Suppressor macrophage treated with lipopolysaccharide for 4 hours (primary cell): ENCODE results near the gene PACS1.

Experiments used
- DNase-seq: peaks from one replicate; pipeline ENCODE4 v3.0.0-alpha.2; 2020

The PACS1 gene

GRCh38 chr11:66280428-66280827 lies 210.4 kb downstream of the PACS1 start:
- DNase-seq = no peak

- DNase-seq = no peak
These were observed 210.9 kb downstream of the PACS1 start for GRCh38 chr11:66281001-66281400.

- DNase-seq = no peak
These were observed 211.8 kb downstream of the PACS1 start for GRCh38 chr11:66281776-66282467.

- DNase-seq = peak; percentile 97
These were observed 212.7 kb downstream of the PACS1 start for GRCh38 chr11:66282468-66283455.

- DNase-seq = no peak
These were observed 213.5 kb downstream of the PACS1 start for GRCh38 chr11:66283461-66284105.

GRCh38 chr11:66284526-66285078 lies 214.5 kb downstream of the PACS1 start:
- DNase-seq = no peak

GRCh38 chr11:66285250-66285947 lies 215.3 kb downstream of the PACS1 start:
- no peak for DNase-seq

- DNase-seq = no peak
These were observed 216.6 kb downstream of the PACS1 start for GRCh38 chr11:66286699-66287098.

GRCh38 chr11:66287211-66287888 lies 217.3 kb downstream of the PACS1 start:
- no peak for DNase-seq

GRCh38 chr11:66287889-66288670 lies 218.0 kb downstream of the PACS1 start:
- no peak for DNase-seq

GRCh38 chr11:66288671-66289547 lies 218.8 kb downstream of the PACS1 start, which contains the start of gene YIF1A:
Gene YIF1A (minus strand): TSS chr11:66289143. CDS start chr11:66288985, 158 bp downstream.
- DNase-seq = peak; percentile 99

GRCh38 chr11:66289548-66290329 lies 219.7 kb downstream of the PACS1 start:
- peak; percentile 76 for DNase-seq

- no peak for DNase-seq
These were observed 220.2 kb downstream of the PACS1 start for GRCh38 chr11:66290330-66290621.

- DNase-seq = no peak
These were observed 221.2 kb downstream of the PACS1 start for GRCh38 chr11:66291303-66291705.

- no peak for DNase-seq
These were observed 221.9 kb downstream of the PACS1 start, which contains the start of gene TMEM151A for GRCh38 chr11:66291706-66292542. Gene TMEM151A (plus strand): TSS chr11:66291894. CDS start chr11:66292014, 120 bp downstream.

GRCh38 chr11:66292543-66293332 lies 222.7 kb downstream of the PACS1 start:
- DNase-seq = no peak

GRCh38 chr11:66293352-66293751 lies 223.3 kb downstream of the PACS1 start:
- DNase-seq = no peak
